Spleen (tissue), 11 donors: ENCODE data around the gene ARHGEF28. TPM values are rescaled to one million over a fixed set of nuclear protein-coding genes. Genes with fewer than 3 reads are reported as not detected.

Experiments used
- DNase-seq: peaks from one replicate; pipeline ENCODE4 v3.0.0-alpha.2; 2020
- H3K27ac ChIP-seq, 8 donors: fragments of 200-600 bp; sonication (generic) in 7 of 8; 1 replicate in 4 of 8; 2 replicates in 4 of 8; pipeline versions ENCODE4 v1.5.0 to v1.8.0; 2016 to 2021; ENCODE audit warnings: inconsistent platforms in 4 of 8, mild to moderate bottlenecking in 4 of 8, moderate library complexity in 1 of 8
- H3K27me3 ChIP-seq, 7 donors: fragments of 200-600 bp; sonication (generic) in 6 of 7; replicated peaks in 1 of 7; 1 replicate in 4 of 7; 2 replicates in 3 of 7; pipeline versions ENCODE4 v1.5.0 to v1.8.0; 2016 to 2021; ENCODE audit warnings: inconsistent platforms in 3 of 7, mild to moderate bottlenecking in 1 of 7
- H3K36me3 ChIP-seq, 6 donors: fragments of 200-600 bp; sonication (generic) in 5 of 6; 1 replicate in 4 of 6; 2 replicates in 2 of 6; pipeline versions ENCODE4 v1.5.0 to v1.8.0; 2016 to 2021; ENCODE audit warnings: inconsistent platforms in 2 of 6
- H3K4me1 ChIP-seq, 6 donors: fragments of 200-600 bp; sonication (generic) in 5 of 6; 1 replicate in 3 of 6; 2 replicates in 3 of 6; pipeline versions ENCODE4 v1.5.0 to v1.8.0; 2016 to 2021; ENCODE audit warnings: inconsistent platforms in 3 of 6
- H3K4me3 ChIP-seq, 8 donors: fragments of 200-600 bp; sonication (generic) in 7 of 8; 1 replicate in 4 of 8; 2 replicates in 4 of 8; pipeline versions ENCODE4 v1.5.0 to v1.8.0; 2016 to 2021; ENCODE audit warnings: inconsistent platforms in 4 of 8, mild to moderate bottlenecking in 4 of 8, moderate library complexity in 2 of 8
- H3K9me3 ChIP-seq, 8 donors: fragments of 200-600 bp; sonication (generic) in 7 of 8; 1 replicate in 4 of 8; 2 replicates in 4 of 8; pipeline versions ENCODE4 v1.5.0 to v1.8.0; 2016 to 2021; ENCODE audit warnings: inconsistent platforms in 4 of 8
- CTCF ChIP-seq, 11 experiments: fragments of 200-600 bp in 7 of 11; fragments of 450-650 bp in 4 of 11; sonication (generic) in 4 of 11; IDR thresholded peaks in 8 of 11; conservative IDR thresholded peaks in 3 of 11; 1 replicate in 7 of 11; 2 replicates in 4 of 11; pipeline versions ENCODE4 v1.4.0 to v1.8.0; 2016 to 2021; ENCODE audit warnings: antibody characterized with exemption in 11 of 11, inconsistent platforms in 4 of 11, mild to moderate bottlenecking in 1 of 11
- POLR2A ChIP-seq, 3 donors: fragments of 450-650 bp; IDR thresholded peaks; one replicate each; pipeline ENCODE4 v1.5.1; 2017; ENCODE audit warnings: antibody characterized with exemption in 3 of 3, mild to moderate bottlenecking in 1 of 3
- POLR2AphosphoS5 ChIP-seq, 3 donors: sonication (generic); formaldehyde crosslinking; IDR thresholded peaks; one replicate each; pipeline ENCODE4 v1.5.1; 2017; ENCODE audit warnings: antibody characterized with exemption in 3 of 3
- WGBS, 5 donors: extraction: QIAGEN DNeasy Blood & Tissue Kit in 3 of 5; methylation state at CpG; one replicate each; pipeline versions ENCODE4 v1.1.5 to v1.1.7; 2013 to 2018; 5-methylcytosine and 5-hydroxymethylcytosine counted together
- intact Hi-C: fragments of 100-400 bp; cut with DNase I; formaldehyde crosslinking; loops from one replicate; pipeline ENCODE4 v1.15.0; 2023; ENCODE audit warnings: low total_unique reads
- polyA plus RNA-seq, 3 donors: library from polyadenylated mRNA; stranded (reverse); fragments of 200-250 nt; gene quantifications; one replicate each; pipeline ENCODE4 v1.2.1, GENCODE V29; 2013
- total RNA-seq, 7 donors: library from RNA; depleted of rRNA in 3 of 7; stranded (reverse); fragments of >200 nt in 3 of 7; fragmentation: NEBNext Ultra II Directional in 4 of 7; extraction: Animal tissue kit (Norgen Biotek cat#: 25700) in 4 of 7; gene quantifications; one replicate each; pipeline versions ENCODE4 v1.1.0 to v1.2.1, GENCODE V29; 2016 to 2021
- donor health status: healthy with polysubstance abuse.
- donor health status: DM: no; HTN: no; CAD: no; lungs with moderate emphysema.
- donor health status: DM: no; HTN: no; CAD: no.
- donor health status: Bipolar disorder and iron deficiency.
- donor health status: healthy.
- donor health status: DM: no; HTN: no; CAD: no.
- donor health status: DM: yes; HTN: yes; CAD: no.

Gene ARHGEF28
- total and polyA plus RNA-seq, 10 donors = 0.53 to 17.5 (median 8.8) TPM

- intact Hi-C loops = no loop called here
These were observed 29.6 kb downstream of the ARHGEF28 start for GRCh38 chr5:73655521-73656160.

DNA sequence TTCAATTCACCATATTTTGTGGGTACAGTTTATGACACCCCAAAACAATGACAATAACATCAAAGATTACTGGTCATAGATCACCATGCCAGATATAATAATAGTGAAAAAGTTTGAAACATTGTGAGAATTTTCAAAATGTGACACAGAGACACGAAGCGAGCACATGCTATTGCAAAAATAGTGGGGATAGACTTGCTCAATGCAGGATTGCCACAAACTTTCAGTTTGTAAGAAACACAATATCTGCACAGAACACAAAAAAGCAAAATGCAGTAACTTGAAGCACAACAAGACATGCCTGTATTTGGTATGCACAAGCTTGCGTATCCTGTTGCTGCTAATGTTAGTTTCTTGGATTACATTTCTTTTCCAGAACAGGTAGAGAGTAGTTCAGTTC lies 35.8 kb downstream of the ARHGEF28 start:
- Histone ChIP-seq H3K4me3 (no peak overlapping the region), H3K9me3 (no peaks in the 10 kb centered on the region), H3K27ac (no peak overlapping the region), H3K27me3 (no peaks in the 10 kb centered on the region), H3K4me1 (no peaks in the 10 kb centered on the region), H3K36me3 (no peaks in the 10 kb centered on the region)
- DNase-seq = no peak
- intact Hi-C loops = no loop called here
- WGBS, 5 donors = 59 to 90% (median 79%) methylated on average over 3 of the region's 3 CpGs
- no peak for TF ChIP-seq POLR2AphosphoS5 (IDR thresholded peaks at IDR 0.05)
- TF ChIP-seq CTCF (IDR thresholded peaks at IDR 0.05 in 8 of 11, conservative IDR thresholded peaks at IDR 0.05 in 3 of 11) = no peak
- TF ChIP-seq POLR2A (IDR thresholded peaks at IDR 0.05) = no peak

More at GRCh38 chr5:73655521-73656160, 29.6 kb downstream of the ARHGEF28 start:
- Histone ChIP-seq H3K36me3 (no peaks in the 10 kb centered on the region), H3K4me3 (no peak overlapping the region), H3K27ac (no peak overlapping the region), H3K27me3 (no peaks in the 10 kb centered on the region), H3K9me3 (no peaks in the 10 kb centered on the region), H3K4me1 (peaks cover 0 to 8% (median 0%) of the 10 kb centered on the region in 6 donors)
- 76 to 86% (median 77%) methylated on average over 6 of the region's 6 CpGs for WGBS, 5 donors
- DNase-seq = no peak
- TF ChIP-seq POLR2A (IDR thresholded peaks at IDR 0.05) (no peak), POLR2AphosphoS5 (IDR thresholded peaks at IDR 0.05) (no peak), CTCF (IDR thresholded peaks at IDR 0.05 in 8 of 11, conservative IDR thresholded peaks at IDR 0.05 in 3 of 11) (no peak)

DNA sequence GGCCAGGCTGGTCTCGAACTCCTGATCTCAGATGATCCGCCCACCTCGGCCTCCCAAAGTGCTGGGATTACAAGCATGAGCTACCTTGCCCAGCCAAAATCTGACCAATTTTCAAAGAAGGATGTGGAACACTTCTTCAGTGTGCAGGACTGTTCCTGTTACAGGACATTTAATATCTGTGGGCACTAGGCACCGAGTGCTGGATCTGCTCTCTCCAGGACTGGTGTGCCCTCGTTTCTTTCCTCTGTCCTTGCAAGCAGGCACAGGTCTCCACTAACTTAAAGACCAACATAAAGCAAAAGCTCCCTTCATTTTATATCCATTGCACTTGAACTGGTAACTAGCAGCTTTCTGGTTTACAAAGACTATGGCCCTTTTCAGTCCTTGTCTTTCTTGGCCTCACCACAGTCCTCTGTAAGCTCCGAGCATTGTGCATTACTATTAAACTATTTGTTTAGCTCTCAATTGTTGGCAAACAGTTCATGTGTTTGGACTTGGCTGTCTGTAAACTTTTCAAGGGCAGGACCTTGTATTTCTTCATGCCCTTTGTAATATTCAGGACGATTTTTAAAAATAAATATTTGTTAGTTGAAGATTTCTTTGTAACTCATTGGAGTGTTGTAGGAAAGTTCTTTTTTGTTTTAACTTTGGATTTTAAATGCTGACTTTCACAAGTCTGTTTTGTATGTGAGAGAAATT lies 37.3 kb downstream of the ARHGEF28 start:
- 74 to 85% (median 81%) methylated on average over 7 of the region's 7 CpGs for WGBS, 5 donors
- Histone ChIP-seq H3K4me1 (no peaks in the 10 kb centered on the region), H3K27ac (peak overlapping the region in 2 of 8 donors; percentile 9 to 14), H3K27me3 (no peaks in the 10 kb centered on the region), H3K36me3 (no peaks in the 10 kb centered on the region), H3K9me3 (no peaks in the 10 kb centered on the region), H3K4me3 (no peak overlapping the region)
- no peak for DNase-seq
- TF ChIP-seq POLR2AphosphoS5 (IDR thresholded peaks at IDR 0.05) (no peak), CTCF (IDR thresholded peaks at IDR 0.05 in 8 of 11, conservative IDR thresholded peaks at IDR 0.05 in 3 of 11) (no peak), POLR2A (IDR thresholded peaks at IDR 0.05) (no peak)
- intact Hi-C loops = no loop called here

- no peak for TF ChIP-seq POLR2AphosphoS5 (IDR thresholded peaks at IDR 0.05)
- no peak for TF ChIP-seq POLR2A (IDR thresholded peaks at IDR 0.05)
- no peak for TF ChIP-seq CTCF (IDR thresholded peaks at IDR 0.05 in 8 of 11, conservative IDR thresholded peaks at IDR 0.05 in 3 of 11)
- intact Hi-C loops = no loop called here
- no peak overlapping the region for H3K4me3 ChIP-seq
- WGBS, 5 donors = 61 to 67% (median 65%) methylated on average over 2 of the region's 2 CpGs
- no peaks in the 10 kb centered on the region for H3K4me1 ChIP-seq
- H3K27ac ChIP-seq = no peak overlapping the region
- DNase-seq = no peak
- no peaks in the 10 kb centered on the region for H3K36me3 ChIP-seq
- H3K27me3 ChIP-seq = no peaks in the 10 kb centered on the region
- H3K9me3 ChIP-seq = no peaks in the 10 kb centered on the region
These were observed 37.9 kb downstream of the ARHGEF28 start for GRCh38 chr5:73663860-73664240.
